ENCODE measurements around the gene KRTAP10-1.

Gene KRTAP10-1

DNA sequence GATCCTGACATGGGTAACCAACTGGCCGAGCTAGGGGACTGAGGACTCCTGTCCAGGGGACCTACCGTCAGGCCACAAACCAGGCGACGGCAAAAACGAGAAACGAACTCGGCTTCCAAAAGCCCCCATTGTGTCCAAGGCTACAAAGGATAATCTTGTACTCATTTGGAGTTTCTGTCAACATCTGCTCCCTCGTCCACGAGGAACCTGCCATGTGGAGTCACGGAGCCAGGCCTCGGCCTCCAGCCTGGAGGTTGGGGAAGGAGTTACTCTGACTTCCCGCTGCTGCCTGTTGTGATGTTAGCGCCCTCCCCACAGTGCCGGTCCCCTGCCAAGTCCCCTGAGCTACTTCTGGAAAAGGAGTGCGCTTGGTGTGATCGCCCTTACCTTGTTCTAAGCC is 7.3 kb downstream of the KRTAP10-1 start:
- no peak overlapping the region for H2AK5ac ChIP-seq (ENCODE audit: low read length)
- H2BK120ac ChIP-seq (ENCODE audit: insufficient read depth, low read length, poor library complexity) = no peak overlapping the region
- H4K12ac ChIP-seq (ENCODE audit: low read depth, low read length) = no peak overlapping the region
- no peak overlapping the region for H3K9ac ChIP-seq (ENCODE audit: low read length)
- H3K36me3 ChIP-seq (ENCODE audit: control insufficient read depth in 1 of 2, insufficient read depth in 2 of 2, low read length in 2 of 2) = no peaks in the 10 kb centered on the region
- H3K23ac ChIP-seq (ENCODE audit: low read length) = no peak overlapping the region
- H3K4me1 ChIP-seq (ENCODE audit: control insufficient read depth in 1 of 2, insufficient read depth in 2 of 2, low read length in 2 of 2) = no peaks in the 10 kb centered on the region
- H2BK5ac ChIP-seq (ENCODE audit: low read depth, low read length, poor library complexity) = no peak overlapping the region
- H3K27me3 ChIP-seq (ENCODE audit: insufficient read depth, low read length) = no peaks in the 10 kb centered on the region
- H3K4me3 ChIP-seq (ENCODE audit: low read depth, low read length) = no peak overlapping the region
- no peaks in the 10 kb centered on the region for H3K79me1 ChIP-seq (ENCODE audit: low read length)
- H2BK12ac ChIP-seq (ENCODE audit: low read length) = no peak overlapping the region
- H3K9me3 ChIP-seq (ENCODE audit: insufficient read depth, low read depth, low read length) = no peaks in the 10 kb centered on the region
- H3K4me2 ChIP-seq (ENCODE audit: low read length) = no peak overlapping the region
- WGBS (ENCODE audit: extremely low coverage, insufficient coverage, insufficient read length) = no CpG with 5 or more reads among the region's 16 CpGs
- no peak overlapping the region for H3K14ac ChIP-seq (ENCODE audit: low read length)
- H3K79me2 ChIP-seq (ENCODE audit: control insufficient read depth, insufficient read depth, low read length, poor library complexity) = no peaks in the 10 kb centered on the region
- no peak overlapping the region for H3K18ac ChIP-seq (ENCODE audit: low read length)
- no peak for DNase-seq
- no peak overlapping the region for H4K91ac ChIP-seq (ENCODE audit: low read depth, low read length)
- no peak overlapping the region for H4K8ac ChIP-seq (ENCODE audit: low read depth, low read length)
- no peak overlapping the region for H3K27ac ChIP-seq (ENCODE audit: low read depth, low read length)
- H3K4ac ChIP-seq (ENCODE audit: low read depth, low read length) = no peak overlapping the region
- H2AFZ ChIP-seq (ENCODE audit: insufficient read depth, low read length, poor library complexity) = no peak overlapping the region

DNA sequence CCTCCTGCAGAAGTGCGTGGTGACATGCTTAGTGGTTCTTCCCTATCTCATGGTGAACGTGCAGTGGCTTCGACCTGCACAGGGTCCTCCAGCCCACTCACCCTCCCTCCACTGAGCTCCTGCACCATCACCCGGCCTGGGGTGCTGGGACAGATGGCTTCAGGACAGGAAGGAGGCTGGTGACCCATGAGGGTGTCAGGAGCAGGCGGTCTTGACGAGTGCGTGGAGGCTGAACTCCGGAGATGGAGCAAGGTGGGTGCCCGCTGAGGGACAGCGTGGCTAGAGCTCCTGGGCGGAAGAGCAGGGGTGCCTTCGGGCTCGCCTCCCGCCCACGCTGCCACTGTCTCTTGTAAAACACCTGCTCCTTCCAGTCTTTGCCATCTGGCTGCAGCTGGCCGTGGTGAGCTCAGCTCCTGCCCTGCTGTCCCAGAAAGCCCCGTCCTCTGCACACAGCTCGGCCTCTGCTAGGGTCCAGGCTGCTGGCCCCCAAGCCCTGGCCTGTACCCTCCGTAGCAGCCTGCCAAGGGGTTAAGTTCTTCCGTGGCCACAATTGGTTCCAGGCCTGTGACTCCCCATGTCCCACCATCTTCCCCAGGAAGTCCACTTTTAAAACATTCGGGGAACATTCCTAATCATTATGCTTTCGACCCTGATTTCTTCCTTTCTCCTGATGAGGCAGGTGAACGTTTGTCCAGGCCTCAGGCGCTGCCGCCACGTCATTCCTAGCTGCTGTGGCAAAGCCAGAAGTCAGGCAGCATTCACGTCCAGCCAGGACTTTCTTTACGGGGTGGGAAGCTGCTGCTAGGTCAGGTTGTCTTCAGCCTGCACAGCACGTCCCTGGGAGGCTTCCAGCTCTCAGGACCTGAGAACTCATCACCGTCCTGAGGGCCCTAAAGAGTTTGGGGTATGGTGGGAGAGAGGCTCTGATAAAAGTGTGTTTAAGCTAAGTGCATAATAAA is 8.1 kb downstream of the KRTAP10-1 start:
- Histone ChIP-seq H3K27me3 (ENCODE audit: insufficient read depth, low read length) (no peaks in the 10 kb centered on the region), H3K36me3 (ENCODE audit: control insufficient read depth in 1 of 2, insufficient read depth in 2 of 2, low read length in 2 of 2) (no peaks in the 10 kb centered on the region), H3K27ac (ENCODE audit: low read depth, low read length) (no peak overlapping the region), H4K8ac (ENCODE audit: low read depth, low read length) (no peak overlapping the region), H2BK120ac (ENCODE audit: insufficient read depth, low read length, poor library complexity) (no peak overlapping the region), H3K4ac (ENCODE audit: low read depth, low read length) (no peak overlapping the region), H3K18ac (ENCODE audit: low read length) (no peak overlapping the region), H2AK5ac (ENCODE audit: low read length) (no peak overlapping the region), H2BK12ac (ENCODE audit: low read length) (no peak overlapping the region), H3K4me1 (ENCODE audit: control insufficient read depth in 1 of 2, insufficient read depth in 2 of 2, low read length in 2 of 2) (no peaks in the 10 kb centered on the region), H3K14ac (ENCODE audit: low read length) (no peak overlapping the region), H3K9me3 (ENCODE audit: insufficient read depth, low read depth, low read length) (no peaks in the 10 kb centered on the region), H3K4me2 (ENCODE audit: low read length) (no peak overlapping the region), H4K12ac (ENCODE audit: low read depth, low read length) (no peak overlapping the region), H3K79me1 (ENCODE audit: low read length) (no peaks in the 10 kb centered on the region), H3K9ac (ENCODE audit: low read length) (no peak overlapping the region), H2BK5ac (ENCODE audit: low read depth, low read length, poor library complexity) (no peak overlapping the region), H3K79me2 (ENCODE audit: control insufficient read depth, insufficient read depth, low read length, poor library complexity) (no peaks in the 10 kb centered on the region), H3K4me3 (ENCODE audit: low read depth, low read length) (no peak overlapping the region), H2AFZ (ENCODE audit: insufficient read depth, low read length, poor library complexity) (no peak overlapping the region), H3K23ac (ENCODE audit: low read length) (no peak overlapping the region), H4K91ac (ENCODE audit: low read depth, low read length) (no peak overlapping the region)
- no peak for DNase-seq
- WGBS (ENCODE audit: extremely low coverage, insufficient coverage, insufficient read length) = no CpG with 5 or more reads among the region's 30 CpGs

DNA sequence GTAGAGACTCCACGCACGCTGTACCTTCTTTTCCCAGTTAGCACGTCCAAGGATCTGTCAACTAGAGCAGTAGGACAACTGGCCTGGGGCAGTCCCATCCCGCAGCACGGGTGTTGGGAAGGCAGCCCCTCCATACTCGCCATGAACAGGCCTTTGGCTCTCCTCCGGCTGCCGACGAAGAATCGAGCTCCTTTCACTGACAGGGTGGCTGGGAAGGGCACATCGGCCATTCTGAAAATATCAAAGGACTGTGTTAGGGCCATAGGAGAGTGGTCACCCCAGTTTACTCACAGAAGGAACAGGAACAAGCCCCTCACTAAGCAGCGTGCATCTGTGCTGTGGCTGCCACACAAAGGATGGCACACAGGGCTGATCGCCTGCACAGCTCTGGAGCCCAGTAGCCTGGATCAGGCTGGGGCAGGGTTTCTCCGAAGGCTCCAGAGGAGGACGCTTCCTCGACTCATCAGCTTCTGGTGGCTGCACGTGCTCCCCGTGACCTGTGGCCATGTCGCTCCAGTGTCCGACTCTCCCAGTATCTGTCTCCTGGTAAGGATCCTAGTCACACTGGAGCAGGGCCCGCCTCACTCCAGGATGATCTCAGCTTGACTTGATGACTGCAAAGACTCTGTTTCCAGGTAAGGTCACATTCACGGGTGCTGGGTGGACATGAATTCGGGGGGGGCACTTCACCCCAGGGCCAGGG is 8.9 kb downstream of the KRTAP10-1 start:
- Histone ChIP-seq H4K12ac (ENCODE audit: low read depth, low read length) (no peak overlapping the region), H2AFZ (ENCODE audit: insufficient read depth, low read length, poor library complexity) (no peak overlapping the region), H3K36me3 (ENCODE audit: control insufficient read depth in 1 of 2, insufficient read depth in 2 of 2, low read length in 2 of 2) (no peaks in the 10 kb centered on the region), H2BK120ac (ENCODE audit: insufficient read depth, low read length, poor library complexity) (no peak overlapping the region), H3K27me3 (ENCODE audit: insufficient read depth, low read length) (no peaks in the 10 kb centered on the region), H3K9ac (ENCODE audit: low read length) (no peak overlapping the region), H2AK5ac (ENCODE audit: low read length) (no peak overlapping the region), H3K27ac (ENCODE audit: low read depth, low read length) (no peak overlapping the region), H3K79me1 (ENCODE audit: low read length) (no peaks in the 10 kb centered on the region), H3K4me1 (ENCODE audit: control insufficient read depth in 1 of 2, insufficient read depth in 2 of 2, low read length in 2 of 2) (no peaks in the 10 kb centered on the region), H3K9me3 (ENCODE audit: insufficient read depth, low read depth, low read length) (no peaks in the 10 kb centered on the region), H3K4ac (ENCODE audit: low read depth, low read length) (no peak overlapping the region), H3K14ac (ENCODE audit: low read length) (no peak overlapping the region), H2BK5ac (ENCODE audit: low read depth, low read length, poor library complexity) (no peak overlapping the region), H2BK12ac (ENCODE audit: low read length) (no peak overlapping the region), H3K18ac (ENCODE audit: low read length) (no peak overlapping the region), H4K8ac (ENCODE audit: low read depth, low read length) (no peak overlapping the region), H3K4me3 (ENCODE audit: low read depth, low read length) (no peak overlapping the region), H4K91ac (ENCODE audit: low read depth, low read length) (no peak overlapping the region), H3K79me2 (ENCODE audit: control insufficient read depth, insufficient read depth, low read length, poor library complexity) (no peaks in the 10 kb centered on the region), H3K23ac (ENCODE audit: low read length) (no peak overlapping the region), H3K4me2 (ENCODE audit: low read length) (no peak overlapping the region)
- no CpG with 5 or more reads among the region's 23 CpGs for WGBS (ENCODE audit: extremely low coverage, insufficient coverage, insufficient read length)
- DNase-seq = no peak

DNA sequence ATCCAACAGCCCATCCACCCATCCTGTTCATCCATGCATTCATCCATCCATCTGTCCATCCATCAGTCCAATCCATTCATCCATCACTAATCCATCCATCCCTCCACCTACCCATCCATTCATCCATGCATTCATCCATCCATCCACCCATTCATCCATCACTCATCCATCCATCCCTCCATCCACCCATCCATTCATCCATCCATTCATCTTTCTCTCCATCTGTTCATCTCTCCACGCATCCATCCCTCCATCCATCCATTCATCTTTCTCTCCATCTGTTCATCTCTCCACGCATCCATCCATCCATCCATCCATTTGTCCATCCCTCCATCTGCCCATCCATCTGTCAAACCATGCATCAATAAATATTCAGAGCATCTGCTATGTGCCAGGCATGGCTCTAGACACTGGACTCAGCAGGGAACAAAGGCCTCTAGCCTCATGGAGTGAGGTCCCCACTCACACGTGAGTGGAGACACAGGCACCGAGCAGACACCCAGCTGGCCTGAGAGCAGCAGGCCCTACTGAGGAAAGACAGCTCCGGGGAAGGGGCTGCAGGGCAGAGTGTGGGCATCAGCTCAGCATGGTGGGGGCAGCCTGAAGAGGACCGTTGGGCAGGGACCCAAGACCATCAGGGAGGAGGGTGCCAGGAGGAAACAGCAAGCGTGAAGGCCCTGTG is 9.6 kb downstream of the KRTAP10-1 start:
- H3K4me1 ChIP-seq (ENCODE audit: control insufficient read depth in 1 of 2, insufficient read depth in 2 of 2, low read length in 2 of 2) = no peaks in the 10 kb centered on the region
- H3K27ac ChIP-seq (ENCODE audit: low read depth, low read length) = no peak overlapping the region
- H3K4ac ChIP-seq (ENCODE audit: low read depth, low read length) = no peak overlapping the region
- H4K8ac ChIP-seq (ENCODE audit: low read depth, low read length) = no peak overlapping the region
- no peak overlapping the region for H4K91ac ChIP-seq (ENCODE audit: low read depth, low read length)
- H3K23ac ChIP-seq (ENCODE audit: low read length) = no peak overlapping the region
- H3K79me1 ChIP-seq (ENCODE audit: low read length) = no peaks in the 10 kb centered on the region
- H3K9ac ChIP-seq (ENCODE audit: low read length) = no peak overlapping the region
- no peak overlapping the region for H3K4me3 ChIP-seq (ENCODE audit: low read depth, low read length)
- H3K79me2 ChIP-seq (ENCODE audit: control insufficient read depth, insufficient read depth, low read length, poor library complexity) = no peaks in the 10 kb centered on the region
- no peak overlapping the region for H2BK120ac ChIP-seq (ENCODE audit: insufficient read depth, low read length, poor library complexity)
- WGBS (ENCODE audit: extremely low coverage, insufficient coverage, insufficient read length) = 100% methylated on average over 2 of the region's 7 CpGs
- H2BK12ac ChIP-seq (ENCODE audit: low read length) = no peak overlapping the region
- H2BK5ac ChIP-seq (ENCODE audit: low read depth, low read length, poor library complexity) = no peak overlapping the region
- H2AK5ac ChIP-seq (ENCODE audit: low read length) = no peak overlapping the region
- no peaks in the 10 kb centered on the region for H3K9me3 ChIP-seq (ENCODE audit: insufficient read depth, low read depth, low read length)
- H3K4me2 ChIP-seq (ENCODE audit: low read length) = no peak overlapping the region
- no peaks in the 10 kb centered on the region for H3K27me3 ChIP-seq (ENCODE audit: insufficient read depth, low read length)
- DNase-seq = no peak
- no peak overlapping the region for H4K12ac ChIP-seq (ENCODE audit: low read depth, low read length)
- no peak overlapping the region for H3K14ac ChIP-seq (ENCODE audit: low read length)
- H3K36me3 ChIP-seq (ENCODE audit: control insufficient read depth in 1 of 2, insufficient read depth in 2 of 2, low read length in 2 of 2) = no peaks in the 10 kb centered on the region
- H2AFZ ChIP-seq (ENCODE audit: insufficient read depth, low read length, poor library complexity) = no peak overlapping the region
- H3K18ac ChIP-seq (ENCODE audit: low read length) = no peak overlapping the region
